Activated naive CD8-positive, alpha-beta T cell treated with anti-CD3 and anti-CD28 coated beads, Interleukin-2, amount 50 U/mL, for 24 hours (primary cell): Measurements from ENCODE around the gene CAMK2G.
"Not testable (repeated sequence)": the region's sequence is repeated elsewhere in the genome, so short reads cannot be mapped to it uniquely, and the experiment has no call there.

Experiments
- ATAC-seq: fragments of 150-1000 bp; cut with Tn5 transposase; one replicate; pipeline ENCODE4 v1.10.0; 2021
- DNase-seq: peaks from one replicate; pipeline ENCODE4 v3.0.0; 2021
- H3K27ac Mint-ChIP-seq: one replicate; pipeline ENCODE4 v1.8.0; 2021; ENCODE audit warnings: mild to moderate bottlenecking, mixed read lengths
- H3K27me3 Mint-ChIP-seq: one replicate; pipeline ENCODE4 v1.8.0; 2021; ENCODE audit warnings: mixed read lengths
- H3K36me3 Mint-ChIP-seq: one replicate; pipeline ENCODE4 v1.8.0; 2021; ENCODE audit warnings: low read depth, mixed read lengths
- H3K4me1 Mint-ChIP-seq: one replicate; pipeline ENCODE4 v1.8.0; 2021; ENCODE audit warnings: mixed read lengths
- H3K4me3 Mint-ChIP-seq: one replicate; pipeline ENCODE4 v1.8.0; 2021; ENCODE audit warnings: mild to moderate bottlenecking, moderate library complexity, mixed read lengths
- H3K9me3 Mint-ChIP-seq: one replicate; pipeline ENCODE4 v1.8.0; 2021; ENCODE audit warnings: mixed read lengths

The CAMK2G gene

DNA sequence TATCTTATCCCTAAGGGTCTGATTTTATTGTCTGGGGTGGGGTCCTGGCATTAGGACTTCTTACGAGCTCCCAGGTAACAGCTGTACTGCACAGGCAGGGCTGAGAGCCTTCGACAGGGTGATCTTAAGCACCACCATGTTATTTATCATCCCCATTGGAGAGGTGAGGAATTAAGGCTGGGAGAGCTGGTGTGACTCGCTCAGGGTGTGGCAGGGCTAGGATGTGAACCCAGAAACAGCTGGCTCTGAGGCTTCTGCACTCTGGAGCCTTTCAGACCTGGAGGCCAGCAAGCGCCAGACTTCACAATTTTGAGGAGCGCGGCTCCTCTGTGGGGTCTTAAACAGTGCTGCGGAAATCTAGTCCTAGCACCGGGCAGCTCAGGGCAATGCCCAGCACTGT, 35.5 kb downstream of the CAMK2G start:
- no peaks in the 10 kb centered on the region for H3K4me1 Mint-ChIP-seq
- ATAC-seq (no peak), DNase-seq (no peak)
- no peak overlapping the region for H3K27ac Mint-ChIP-seq
- H3K36me3 Mint-ChIP-seq: peaks cover 6% of the 10 kb centered on the region
- H3K27me3 Mint-ChIP-seq: no peaks in the 10 kb centered on the region
- no peaks in the 10 kb centered on the region for H3K9me3 Mint-ChIP-seq
- H3K4me3 Mint-ChIP-seq: no peak overlapping the region

GRCh38 chr10:73838008-73838567, 36.3 kb downstream of the CAMK2G start:
- Mint-ChIP-seq H3K4me3 (no peak overlapping the region), H3K27ac (no peak overlapping the region), H3K36me3 (peaks cover 2% of the 10 kb centered on the region), H3K4me1 (no peaks in the 10 kb centered on the region), H3K27me3 (no peaks in the 10 kb centered on the region), H3K9me3 (no peaks in the 10 kb centered on the region)
- ATAC-seq (no peak), DNase-seq (no peak)

- Mint-ChIP-seq H3K27me3 (no peaks in the 10 kb centered on the region), H3K9me3 (no peaks in the 10 kb centered on the region), H3K27ac (no peak overlapping the region), H3K4me3 (no peak overlapping the region), H3K36me3 (no peaks in the 10 kb centered on the region), H3K4me1 (no peaks in the 10 kb centered on the region)
- ATAC-seq: no peak
- no peak for DNase-seq
Measured at GRCh38 chr10:73837072-73837471, 37.3 kb downstream of the CAMK2G start.

DNA sequence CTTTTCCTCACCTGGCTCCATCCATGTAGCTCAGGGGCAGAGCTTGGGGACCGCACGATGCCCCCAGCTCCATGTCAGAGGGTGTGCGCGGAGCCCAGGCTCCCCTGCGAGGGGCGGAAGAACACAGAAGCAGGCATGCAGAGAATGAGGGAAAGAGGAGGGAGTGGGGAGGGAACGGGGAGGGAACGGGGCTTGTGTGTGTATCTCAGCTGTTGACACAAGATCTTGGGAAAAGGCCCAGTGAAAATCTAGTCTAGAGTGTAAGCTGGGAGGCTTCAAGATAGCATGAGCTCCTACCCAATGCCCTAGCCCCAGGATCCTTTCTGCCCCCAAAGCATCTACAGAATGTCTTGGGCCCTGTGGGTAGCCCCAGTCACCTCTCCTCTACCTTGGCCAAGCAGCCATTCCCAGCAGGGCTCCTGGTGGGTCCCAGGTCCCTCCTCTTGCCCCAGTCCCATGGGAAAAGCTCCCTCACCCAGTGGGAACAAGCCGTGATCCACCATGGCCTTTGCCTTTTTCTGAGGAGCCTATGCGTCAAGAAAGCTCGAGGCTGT, 37.9 kb downstream of the CAMK2G start:
- Mint-ChIP-seq H3K4me1 (no peaks in the 10 kb centered on the region), H3K36me3 (no peaks in the 10 kb centered on the region), H3K27me3 (no peaks in the 10 kb centered on the region), H3K27ac (no peak overlapping the region), H3K4me3 (no peak overlapping the region), H3K9me3 (no peaks in the 10 kb centered on the region)
- ATAC-seq (no peak), DNase-seq (no peak)

- H3K9me3 Mint-ChIP-seq, H3K36me3 Mint-ChIP-seq, H3K27ac Mint-ChIP-seq: not testable (repeated sequence)
Measured at GRCh38 chr10:73829090-73829489, 45.3 kb downstream of the CAMK2G start.

GRCh38 chr10:73828161-73828560, 46.2 kb downstream of the CAMK2G start:
- ATAC-seq (no peak), DNase-seq (no peak)
- no peak overlapping the region for H3K4me3 Mint-ChIP-seq
- H3K4me1 Mint-ChIP-seq: no peaks in the 10 kb centered on the region
- H3K27ac Mint-ChIP-seq: no peak overlapping the region
- H3K27me3 Mint-ChIP-seq: no peaks in the 10 kb centered on the region
- H3K9me3 Mint-ChIP-seq: no peaks in the 10 kb centered on the region
- H3K36me3 Mint-ChIP-seq: peaks cover 7% of the 10 kb centered on the region

More at GRCh38 chr10:73829090-73829489, 45.3 kb downstream of the CAMK2G start:
- DNase-seq, H3K4me3 Mint-ChIP-seq, H3K27me3 Mint-ChIP-seq, H3K4me1 Mint-ChIP-seq, ATAC-seq: not testable (repeated sequence)

DNA sequence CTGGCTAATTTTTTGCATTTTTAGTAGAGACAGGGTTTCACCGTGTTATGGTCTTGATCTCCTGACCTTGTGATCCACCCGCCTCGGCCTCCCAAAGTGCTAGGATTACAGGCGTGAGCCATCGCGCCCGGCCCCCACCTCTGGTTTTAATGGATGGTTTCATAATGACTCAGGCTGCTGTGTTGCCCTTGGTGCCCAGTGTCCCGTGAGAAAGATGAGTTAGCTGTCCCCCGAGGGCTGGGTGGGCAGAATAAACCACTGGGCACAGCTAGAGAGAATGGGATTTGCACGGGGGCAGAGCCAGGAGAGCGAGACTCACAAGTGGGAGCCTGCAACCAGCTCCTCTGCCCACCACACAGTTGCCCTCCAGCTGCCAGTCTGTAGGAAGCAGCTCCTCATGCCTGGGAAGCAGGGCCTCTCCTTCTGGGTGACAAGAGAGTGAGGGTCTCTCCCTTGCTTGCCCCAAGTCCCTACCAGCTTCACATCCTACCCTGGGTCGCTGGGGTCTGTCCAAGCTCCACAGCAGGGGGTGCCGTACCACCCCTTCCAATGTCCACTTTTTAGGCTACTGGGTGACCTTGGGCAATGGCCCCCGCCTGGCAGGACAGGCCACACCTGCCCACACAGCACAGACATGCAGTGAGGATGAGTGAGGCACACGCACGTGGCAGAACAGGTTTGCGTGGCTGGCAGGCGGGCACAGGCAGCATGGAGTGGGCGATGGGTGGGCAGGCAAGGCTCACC, 46.8 kb downstream of the CAMK2G start:
- Mint-ChIP-seq H3K4me1 (no peaks in the 10 kb centered on the region), H3K9me3 (no peaks in the 10 kb centered on the region), H3K4me3 (no peak overlapping the region), H3K27me3 (no peaks in the 10 kb centered on the region), H3K36me3 (peaks cover 7% of the 10 kb centered on the region), H3K27ac (no peak overlapping the region)
- DNase-seq (no peak), ATAC-seq (no peak)

DNA sequence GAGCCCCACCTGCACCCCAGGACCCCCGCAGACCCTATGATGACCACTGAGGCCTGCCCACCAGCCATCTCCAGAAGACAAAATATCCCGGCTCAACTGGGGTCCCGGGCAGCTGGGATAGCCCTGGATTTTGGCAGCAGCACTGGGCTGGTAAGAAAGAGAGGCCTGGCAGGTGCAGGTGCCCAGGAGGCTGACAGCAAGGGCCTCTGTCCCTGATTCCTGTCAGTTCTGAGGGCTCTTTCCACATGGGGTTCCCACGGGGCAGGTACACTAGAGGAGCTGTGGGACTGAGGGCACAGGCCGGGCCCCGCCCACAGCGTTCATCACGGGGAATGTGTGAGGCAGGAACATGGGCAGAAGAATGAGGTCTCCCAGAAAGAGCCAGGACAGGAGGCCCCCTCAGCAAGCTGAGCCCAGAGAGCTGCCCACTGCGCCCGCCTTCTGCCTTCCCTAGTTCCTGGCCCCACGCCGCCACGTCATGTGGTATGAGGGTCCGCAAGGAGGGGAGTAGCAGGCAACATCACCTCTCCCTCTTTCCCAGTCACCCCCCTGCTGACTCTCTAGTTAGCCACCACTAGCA, 50.1 kb downstream of the CAMK2G start:
- no peak overlapping the region for H3K4me3 Mint-ChIP-seq
- no peaks in the 10 kb centered on the region for H3K27me3 Mint-ChIP-seq
- H3K27ac Mint-ChIP-seq: no peak overlapping the region
- no peaks in the 10 kb centered on the region for H3K9me3 Mint-ChIP-seq
- H3K4me1 Mint-ChIP-seq: no peaks in the 10 kb centered on the region
- DNase-seq (no peak), ATAC-seq (no peak)
- H3K36me3 Mint-ChIP-seq: peaks cover 7% of the 10 kb centered on the region

GRCh38 chr10:73823391-73823790, 51.0 kb downstream of the CAMK2G start:
- H3K27ac Mint-ChIP-seq: peak overlapping the region; percentile 8
- H3K9me3 Mint-ChIP-seq: no peaks in the 10 kb centered on the region
- H3K36me3 Mint-ChIP-seq: peaks cover 5% of the 10 kb centered on the region
- DNase-seq (no peak), ATAC-seq (no peak)
- H3K4me1 Mint-ChIP-seq: no peaks in the 10 kb centered on the region
- no peak overlapping the region for H3K4me3 Mint-ChIP-seq
- no peaks in the 10 kb centered on the region for H3K27me3 Mint-ChIP-seq

DNA sequence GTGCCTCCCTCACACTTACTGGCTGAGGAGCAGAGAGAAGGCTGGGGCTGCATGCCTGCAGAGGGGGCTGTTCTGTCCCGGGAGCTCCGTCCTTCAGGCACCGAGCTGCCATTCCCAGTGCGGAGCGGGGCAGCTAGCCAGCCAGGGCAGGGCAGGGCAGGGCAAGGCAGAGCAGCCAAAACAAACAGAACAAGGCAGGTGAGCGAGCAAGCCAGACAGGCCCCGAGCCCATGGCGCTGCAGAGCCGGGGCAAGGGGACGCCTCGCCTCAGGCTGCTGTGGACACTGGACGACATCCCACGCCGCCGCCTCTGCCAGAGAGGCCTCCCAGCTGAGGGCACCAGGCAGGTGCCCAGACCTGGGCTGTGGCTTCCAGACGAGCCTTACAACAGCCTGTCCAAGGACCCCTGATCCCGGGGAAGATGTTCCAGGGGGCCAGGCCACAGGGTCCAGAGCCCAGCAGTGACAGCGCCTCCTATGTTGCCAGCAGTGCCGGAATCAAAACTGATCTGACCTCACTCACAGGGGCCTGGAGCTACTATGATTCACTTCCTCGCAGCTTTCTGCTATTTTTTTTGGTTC, 54.8 kb downstream of the CAMK2G start:
- ATAC-seq: no peak
- Mint-ChIP-seq H3K36me3 (peaks cover 1% of the 10 kb centered on the region), H3K9me3 (no peaks in the 10 kb centered on the region), H3K27me3 (no peaks in the 10 kb centered on the region), H3K27ac (no peak overlapping the region), H3K4me3 (no peak overlapping the region), H3K4me1 (no peaks in the 10 kb centered on the region)
- no peak for DNase-seq

DNA sequence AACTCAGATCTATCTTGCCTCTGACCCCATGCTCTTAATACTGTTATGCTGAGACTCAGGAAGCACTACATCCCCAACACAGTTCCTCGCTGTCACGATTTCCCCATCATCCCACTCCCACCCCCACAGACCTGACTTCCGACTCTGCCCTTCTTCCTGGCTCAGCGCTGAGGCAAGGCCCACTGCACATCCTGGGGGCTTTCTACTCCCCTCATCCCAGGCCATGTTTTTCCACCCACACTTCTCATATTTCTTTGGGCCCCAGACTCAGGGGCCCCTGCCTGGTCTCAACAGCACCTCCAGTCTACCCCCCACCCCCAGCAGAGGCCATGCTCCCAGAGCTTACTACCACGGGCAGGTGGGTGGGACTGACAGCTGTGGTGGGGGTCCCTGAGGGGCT, 55.3 kb downstream of the CAMK2G start:
- Mint-ChIP-seq H3K9me3 (no peaks in the 10 kb centered on the region), H3K4me3 (no peak overlapping the region)

GRCh38 chr10:73818402-73818801, 56.0 kb downstream of the CAMK2G start:
- Mint-ChIP-seq H3K4me3 (no peak overlapping the region), H3K9me3 (no peaks in the 10 kb centered on the region), H3K27ac (no peak overlapping the region), H3K27me3 (no peaks in the 10 kb centered on the region), H3K36me3 (peaks cover 1% of the 10 kb centered on the region), H3K4me1 (no peaks in the 10 kb centered on the region)
- DNase-seq (no peak), ATAC-seq (no peak)

More for the DNA sequence above, 55.3 kb downstream of the CAMK2G start:
- no peak for ATAC-seq
- DNase-seq: no peak
- Mint-ChIP-seq H3K27ac (no peak overlapping the region), H3K36me3 (peaks cover 1% of the 10 kb centered on the region), H3K27me3 (no peaks in the 10 kb centered on the region), H3K4me1 (no peaks in the 10 kb centered on the region)

GRCh38 chr10:73817826-73818225, 56.5 kb downstream of the CAMK2G start:
- H3K36me3 Mint-ChIP-seq: peaks cover 1% of the 10 kb centered on the region
- H3K9me3 Mint-ChIP-seq: no peaks in the 10 kb centered on the region
- no peak for ATAC-seq
- no peak for DNase-seq
- no peaks in the 10 kb centered on the region for H3K27me3 Mint-ChIP-seq
- no peak overlapping the region for H3K27ac Mint-ChIP-seq
- no peak overlapping the region for H3K4me3 Mint-ChIP-seq
- no peaks in the 10 kb centered on the region for H3K4me1 Mint-ChIP-seq

- no peak for ATAC-seq
- Mint-ChIP-seq H3K27ac (no peak overlapping the region), H3K27me3 (no peaks in the 10 kb centered on the region), H3K9me3 (no peaks in the 10 kb centered on the region), H3K4me1 (no peaks in the 10 kb centered on the region), H3K4me3 (no peak overlapping the region), H3K36me3 (peaks cover 1% of the 10 kb centered on the region)
- no peak for DNase-seq
Measured at GRCh38 chr10:73816917-73817729, 57.2 kb downstream of the CAMK2G start.
